Keratinocyte (primary cell): Measurements from ENCODE around the gene TATDN2.

Source experiments
- EZH2 ChIP-seq: IDR thresholded peaks from one replicate; pipeline ENCODE4 v1.6.1; 2012; ENCODE audit warnings: inconsistent platforms, mild to moderate bottlenecking, low read length, moderate library complexity
- TF ChIP-seq, protein P1 (sequence below), 3 experiments: IDR thresholded peaks in 1 of 3; conservative IDR thresholded peaks in 1 of 3; optimal IDR thresholded peaks in 1 of 3; 2 replicates in 2 of 3; 3 replicates in 1 of 3; pipeline versions ENCODE3 to v1.5.1; 2011; ENCODE audit warnings: low read length in 3 of 3, mild to moderate bottlenecking in 3 of 3, moderate library complexity in 2 of 3, control low read depth in 1 of 3, inconsistent platforms in 1 of 3; ENCODE audit not compliant: insufficient read depth in 2 of 3; ENCODE audit errors: extremely low read depth in 1 of 3

DNA sequence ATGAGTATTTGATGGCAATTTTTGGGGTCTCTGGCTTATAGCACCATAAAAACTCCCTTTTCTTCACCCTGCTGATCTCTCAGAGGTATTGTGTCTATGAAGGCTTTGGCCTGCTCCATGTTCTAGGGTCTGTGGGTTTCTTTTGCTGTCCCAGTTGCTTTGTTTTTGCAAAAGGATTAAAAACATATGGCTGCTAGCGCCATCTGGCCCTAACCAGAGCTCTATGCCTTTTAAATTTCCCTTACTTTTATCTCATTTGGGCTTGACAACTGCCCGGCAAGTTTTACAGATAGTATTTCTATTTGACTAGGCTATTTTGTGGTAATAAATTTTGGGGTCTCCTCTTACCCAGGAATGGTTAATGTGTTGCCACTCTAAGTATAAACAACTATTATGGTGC lies 50.9 kb downstream of the TATDN2 start:
- TF ChIP-seq, protein P1, sequence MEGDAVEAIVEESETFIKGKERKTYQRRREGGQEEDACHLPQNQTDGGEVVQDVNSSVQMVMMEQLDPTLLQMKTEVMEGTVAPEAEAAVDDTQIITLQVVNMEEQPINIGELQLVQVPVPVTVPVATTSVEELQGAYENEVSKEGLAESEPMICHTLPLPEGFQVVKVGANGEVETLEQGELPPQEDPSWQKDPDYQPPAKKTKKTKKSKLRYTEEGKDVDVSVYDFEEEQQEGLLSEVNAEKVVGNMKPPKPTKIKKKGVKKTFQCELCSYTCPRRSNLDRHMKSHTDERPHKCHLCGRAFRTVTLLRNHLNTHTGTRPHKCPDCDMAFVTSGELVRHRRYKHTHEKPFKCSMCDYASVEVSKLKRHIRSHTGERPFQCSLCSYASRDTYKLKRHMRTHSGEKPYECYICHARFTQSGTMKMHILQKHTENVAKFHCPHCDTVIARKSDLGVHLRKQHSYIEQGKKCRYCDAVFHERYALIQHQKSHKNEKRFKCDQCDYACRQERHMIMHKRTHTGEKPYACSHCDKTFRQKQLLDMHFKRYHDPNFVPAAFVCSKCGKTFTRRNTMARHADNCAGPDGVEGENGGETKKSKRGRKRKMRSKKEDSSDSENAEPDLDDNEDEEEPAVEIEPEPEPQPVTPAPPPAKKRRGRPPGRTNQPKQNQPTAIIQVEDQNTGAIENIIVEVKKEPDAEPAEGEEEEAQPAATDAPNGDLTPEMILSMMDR (optimal IDR thresholded peaks at IDR 0.05 in 1 of 3, IDR thresholded peaks at IDR 0.05 in 1 of 3, conservative IDR thresholded peaks at IDR 0.05 in 1 of 3; ENCODE audit: extremely low read depth in 1 of 3, insufficient read depth in 2 of 3, low read length in 3 of 3), result no peak
- TF ChIP-seq EZH2, result no peak
